Measurements from ENCODE around the gene MLYCD.

DNA sequence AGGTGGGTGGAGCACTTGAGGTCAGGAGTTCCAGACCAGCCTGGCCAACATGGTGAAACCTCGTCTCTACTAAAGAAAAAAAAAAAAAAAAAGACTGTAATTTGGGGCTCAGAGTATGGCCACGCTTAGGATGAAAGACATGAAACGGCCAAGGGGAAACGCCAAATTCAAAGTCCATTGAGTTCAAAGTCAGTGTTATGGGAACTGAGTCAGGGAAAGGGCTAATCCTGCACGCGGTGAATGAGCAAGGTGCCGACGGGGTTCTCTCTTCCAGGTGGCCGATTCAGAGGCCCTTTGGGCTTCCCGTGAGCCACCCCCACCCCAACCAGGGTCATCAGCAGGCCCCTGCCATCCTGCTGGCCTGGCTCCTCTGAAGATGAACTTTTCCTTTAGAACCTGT is 46.7 kb downstream of the MLYCD start:
- TF ChIP-seq, protein P1, sequence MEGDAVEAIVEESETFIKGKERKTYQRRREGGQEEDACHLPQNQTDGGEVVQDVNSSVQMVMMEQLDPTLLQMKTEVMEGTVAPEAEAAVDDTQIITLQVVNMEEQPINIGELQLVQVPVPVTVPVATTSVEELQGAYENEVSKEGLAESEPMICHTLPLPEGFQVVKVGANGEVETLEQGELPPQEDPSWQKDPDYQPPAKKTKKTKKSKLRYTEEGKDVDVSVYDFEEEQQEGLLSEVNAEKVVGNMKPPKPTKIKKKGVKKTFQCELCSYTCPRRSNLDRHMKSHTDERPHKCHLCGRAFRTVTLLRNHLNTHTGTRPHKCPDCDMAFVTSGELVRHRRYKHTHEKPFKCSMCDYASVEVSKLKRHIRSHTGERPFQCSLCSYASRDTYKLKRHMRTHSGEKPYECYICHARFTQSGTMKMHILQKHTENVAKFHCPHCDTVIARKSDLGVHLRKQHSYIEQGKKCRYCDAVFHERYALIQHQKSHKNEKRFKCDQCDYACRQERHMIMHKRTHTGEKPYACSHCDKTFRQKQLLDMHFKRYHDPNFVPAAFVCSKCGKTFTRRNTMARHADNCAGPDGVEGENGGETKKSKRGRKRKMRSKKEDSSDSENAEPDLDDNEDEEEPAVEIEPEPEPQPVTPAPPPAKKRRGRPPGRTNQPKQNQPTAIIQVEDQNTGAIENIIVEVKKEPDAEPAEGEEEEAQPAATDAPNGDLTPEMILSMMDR (IDR thresholded peaks at IDR 0.05) = no peak
- TF ChIP-seq EP300 (IDR thresholded peaks at IDR 0.05; ENCODE audit: low read depth) (no peak), POLR2AphosphoS5 (IDR thresholded peaks at IDR 0.05) (no peak)
